ENCODE measurements around the gene ACTRT2.

DNA sequence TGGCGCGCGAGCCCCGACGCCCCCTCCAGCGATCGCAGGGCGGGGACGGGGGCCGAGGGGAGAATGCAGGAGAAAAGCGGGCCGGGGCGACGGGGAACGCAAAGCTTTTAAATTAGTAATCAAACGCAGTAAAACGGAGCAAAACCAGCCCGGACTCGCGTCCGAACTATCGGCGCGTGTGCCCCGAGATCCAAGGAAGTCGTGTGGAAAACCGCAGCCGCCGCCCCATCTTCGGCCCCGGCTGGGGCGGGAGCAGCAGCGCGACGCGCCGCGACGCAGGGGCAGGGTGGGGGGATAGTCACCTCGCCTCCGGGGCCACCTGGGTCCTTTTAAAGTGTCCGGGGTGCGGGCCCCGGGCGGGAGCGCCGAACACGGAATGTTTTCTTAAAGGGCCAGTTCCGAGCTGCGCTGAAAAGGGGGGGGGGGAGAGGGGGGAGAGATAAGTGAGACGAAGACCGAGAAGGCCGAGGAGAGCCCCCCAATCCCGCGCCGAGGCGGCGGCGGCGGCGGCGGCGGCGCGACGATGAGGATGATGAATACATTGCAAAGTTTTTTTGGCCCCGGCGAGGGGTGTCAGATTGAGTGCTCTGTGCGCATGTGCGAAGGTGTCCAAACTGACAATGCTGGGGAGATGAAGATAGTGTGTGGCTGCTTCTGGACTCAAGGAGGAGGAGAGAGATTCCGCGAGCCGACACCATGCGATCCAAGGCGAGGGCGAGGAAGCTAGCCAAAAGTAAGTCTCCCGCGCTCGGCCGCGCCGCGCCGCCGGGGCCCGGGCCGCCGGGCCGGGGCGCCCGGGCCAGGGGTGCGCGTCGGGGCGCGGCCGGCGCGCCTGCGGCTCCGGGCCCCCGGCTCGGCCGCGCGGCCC, 47.5 kb downstream of the ACTRT2 start, which contains the start of gene PRDM16:
- TF ChIP-seq CTCF (conservative IDR thresholded peaks at IDR 0.05; ENCODE audit: low read depth, low read length) (no peak), EZH2 (IDR thresholded peaks at IDR 0.05; ENCODE audit: low read length, unreplicated experiment) (peak; percentile 91)

All from PC-3 (cell line).